Adipose tissue (tissue), 3 donors: Measurements from ENCODE around the gene PLA2G2D. TPM values are rescaled to one million over a fixed set of nuclear protein-coding genes. Genes with fewer than 3 reads are reported as not detected.
"Not testable (repeated sequence)": the region's sequence is repeated elsewhere in the genome, so short reads cannot be mapped to it uniquely, and the experiment has no call there.

ENCODE experiments used
- H3K27ac ChIP-seq: one replicate; pipeline ENCODE4 v1.5.1; 2013; ENCODE audit warnings: low read depth, low read length
- WGBS, 3 donors: extraction: QIAGEN DNeasy Blood & Tissue Kit; methylation state at CpG; one replicate each; pipeline ENCODE4 v1.1.7; 2013; 5-methylcytosine and 5-hydroxymethylcytosine counted together
- polyA plus RNA-seq, 3 donors: library from polyadenylated mRNA; stranded (reverse); fragments of 200-250 nt; gene quantifications; one replicate each; pipeline ENCODE4 v1.2.3, GENCODE V29; 2013
- donor health status: healthy with polysubstance abuse.
- donor health status: Bipolar disorder and iron deficiency.
- donor health status: healthy.

PLA2G2D gene
- polyA plus RNA-seq, 3 donors: 0.01 TPM; not detected in 2

- 66 to 86% (median 81%) methylated on average over 13 of the region's 13 CpGs for WGBS, 3 donors
- H3K27ac ChIP-seq: no peak overlapping the region
Measured at GRCh38 chr1:20147846-20148570, 28.7 kb upstream of the PLA2G2D start.

- 52 to 82% (median 78%) methylated on average over 13 of the region's 13 CpGs for WGBS, 3 donors
Measured at GRCh38 chr1:20143734-20144565, 24.6 kb upstream of the PLA2G2D start.

GRCh38 chr1:20143318-20143717 lies 24.0 kb upstream of the PLA2G2D start:
- no peak overlapping the region for H3K27ac ChIP-seq
- 79 to 89% (median 89%) methylated on average over 8 of the region's 8 CpGs for WGBS, 3 donors

More at GRCh38 chr1:20143734-20144565, 24.6 kb upstream of the PLA2G2D start:
- H3K27ac ChIP-seq: no peak overlapping the region

GRCh38 chr1:20142001-20142710 lies 22.8 kb upstream of the PLA2G2D start:
- WGBS, 3 donors: 84 to 89% (median 84%) methylated on average over 13 of the region's 13 CpGs

GRCh38 chr1:20141466-20141865 lies 22.1 kb upstream of the PLA2G2D start:
- no peak overlapping the region for H3K27ac ChIP-seq
- WGBS, 3 donors: 82 to 90% (median 84%) methylated on average over 4 to 7 of the region's 7 CpGs

More at GRCh38 chr1:20142001-20142710, 22.8 kb upstream of the PLA2G2D start:
- no peak overlapping the region for H3K27ac ChIP-seq

- 77 to 88% (median 85%) methylated on average over 9 of the region's 9 CpGs for WGBS, 3 donors
Measured at GRCh38 chr1:20141001-20141400, 21.7 kb upstream of the PLA2G2D start.

GRCh38 chr1:20139776-20140612 lies 20.7 kb upstream of the PLA2G2D start:
- no peak overlapping the region for H3K27ac ChIP-seq
- 76 to 80% (median 79%) methylated on average over 13 of the region's 13 CpGs for WGBS, 3 donors

More at GRCh38 chr1:20141001-20141400, 21.7 kb upstream of the PLA2G2D start:
- no peak overlapping the region for H3K27ac ChIP-seq

GRCh38 chr1:20138961-20139550 lies 19.7 kb upstream of the PLA2G2D start, which contains the start of gene PLA2G2F:
Gene PLA2G2F, plus strand, starts transcription at chr1:20139323. Its CDS starts 105 bp downstream, at chr1:20139428.
- 88 to 94% (median 93%) methylated on average over 9 of the region's 9 CpGs for WGBS, 3 donors
- no peak within 1 kb of the TSS for H3K27ac ChIP-seq

- no peak overlapping the region for H3K27ac ChIP-seq
- 81 to 94% (median 89%) methylated on average over 6 of the region's 6 CpGs for WGBS, 3 donors
Measured at GRCh38 chr1:20138346-20138745, 19.0 kb upstream of the PLA2G2D start.

GRCh38 chr1:20137604-20138003 lies 18.3 kb upstream of the PLA2G2D start:
- H3K27ac ChIP-seq: no peak overlapping the region
- 74 to 83% (median 82%) methylated on average over 1 of the region's 1 CpG for WGBS, 3 donors

- 84 to 97% (median 90%) methylated on average over 4 of the region's 4 CpGs for WGBS, 3 donors
- no peak overlapping the region for H3K27ac ChIP-seq
Measured at GRCh38 chr1:20137055-20137454, 17.7 kb upstream of the PLA2G2D start.

- 91 to 97% (median 93%) methylated on average over 3 of the region's 3 CpGs for WGBS, 3 donors
- H3K27ac ChIP-seq: no peak overlapping the region
Measured at GRCh38 chr1:20136249-20136648, 16.9 kb upstream of the PLA2G2D start.

GRCh38 chr1:20134995-20135394 lies 15.7 kb upstream of the PLA2G2D start:
- no peak overlapping the region for H3K27ac ChIP-seq
- 90 to 92% (median 91%) methylated on average over 3 of the region's 3 CpGs for WGBS, 3 donors

GRCh38 chr1:20130518-20130917 lies 11.2 kb upstream of the PLA2G2D start:
- WGBS, 3 donors: 78 to 94% (median 89%) methylated on average over 3 of the region's 3 CpGs

GRCh38 chr1:20126806-20127440 lies 7.6 kb upstream of the PLA2G2D start:
- WGBS, 3 donors: 92 to 94% (median 94%) methylated on average over 10 of the region's 10 CpGs
- no peak overlapping the region for H3K27ac ChIP-seq

More at GRCh38 chr1:20130518-20130917, 11.2 kb upstream of the PLA2G2D start:
- not testable (repeated sequence) for H3K27ac ChIP-seq

- 69 to 83% (median 79%) methylated on average over 9 of the region's 9 CpGs for WGBS, 3 donors
- H3K27ac ChIP-seq: no peak overlapping the region
Measured at GRCh38 chr1:20126041-20126805, 6.9 kb upstream of the PLA2G2D start.
